Osteocyte (in vitro differentiated cells): ENCODE data around the gene ABHD2. TPM values are rescaled to one million over a fixed set of nuclear protein-coding genes. Genes with fewer than 3 reads are reported as not detected.
"Not testable (repeated sequence)": the region's sequence is repeated elsewhere in the genome, so short reads cannot be mapped to it uniquely, and the experiment has no call there.

Experiments
- DNase-seq: peaks from one replicate; pipeline ENCODE4 v3.0.0; 2021; ENCODE audit warnings: mixed read lengths; ENCODE audit not compliant: unreplicated experiment; ENCODE audit errors: extremely low spot score
- H3K27ac Mint-ChIP-seq: one replicate; pipeline ENCODE4 v1.8.0; 2021; ENCODE audit warnings: mild to moderate bottlenecking, mixed read lengths; ENCODE audit not compliant: unreplicated experiment
- H3K27me3 Mint-ChIP-seq: one replicate; pipeline ENCODE4 v1.8.0; 2021; ENCODE audit warnings: mixed read lengths; ENCODE audit not compliant: unreplicated experiment
- H3K36me3 Mint-ChIP-seq: one replicate; pipeline ENCODE4 v1.8.0; 2021; ENCODE audit warnings: mixed read lengths; ENCODE audit not compliant: unreplicated experiment
- H3K4me1 Mint-ChIP-seq: one replicate; pipeline ENCODE4 v1.8.0; 2021; ENCODE audit warnings: mixed read lengths; ENCODE audit not compliant: unreplicated experiment
- H3K4me3 Mint-ChIP-seq: one replicate; pipeline ENCODE4 v1.8.0; 2021; ENCODE audit warnings: mild to moderate bottlenecking, moderate library complexity, mixed read lengths; ENCODE audit not compliant: unreplicated experiment
- H3K9me3 Mint-ChIP-seq: one replicate; pipeline ENCODE4 v1.8.0; 2021; ENCODE audit warnings: mixed read lengths; ENCODE audit not compliant: unreplicated experiment
- CTCF ChIP-seq: fragments of 200-600 bp; sonication (generic); IDR thresholded peaks from 2 replicates; pipeline ENCODE4 v1.5.0; 2021; ENCODE audit warnings: antibody characterized with exemption, mild to moderate bottlenecking, moderate library complexity
- total RNA-seq: library from RNA; stranded (reverse); gene quantifications from 2 replicates; pipeline ENCODE4 v1.2.1, GENCODE V29; 2021

ABHD2 gene
- total RNA-seq, 1 donor from 2014 or later, result 85.7 TPM

- Mint-ChIP-seq H3K27me3 (no peaks in the 10 kb centered on the region), H3K4me3 (no peak overlapping the region), H3K9me3 (no peaks in the 10 kb centered on the region), H3K4me1 (peaks cover 30% of the 10 kb centered on the region), H3K27ac (no peak overlapping the region), H3K36me3 (peaks cover 34% of the 10 kb centered on the region)
- peak; percentile 66 for TF ChIP-seq CTCF
- DNase-seq, result no peak
Observed at GRCh38 chr15:89129123-89129815, 41.0 kb downstream of the ABHD2 start.

- H3K4me1 Mint-ChIP-seq, result peaks cover 31% of the 10 kb centered on the region
- H3K27me3 Mint-ChIP-seq, result no peaks in the 10 kb centered on the region
- no peak for TF ChIP-seq CTCF
- no peak for DNase-seq
- no peaks in the 10 kb centered on the region for H3K9me3 Mint-ChIP-seq
- no peak overlapping the region for H3K4me3 Mint-ChIP-seq
- H3K27ac Mint-ChIP-seq, result no peak overlapping the region
- H3K36me3 Mint-ChIP-seq, result peaks cover 33% of the 10 kb centered on the region
Observed at GRCh38 chr15:89129816-89130134, 41.5 kb downstream of the ABHD2 start.

DNA sequence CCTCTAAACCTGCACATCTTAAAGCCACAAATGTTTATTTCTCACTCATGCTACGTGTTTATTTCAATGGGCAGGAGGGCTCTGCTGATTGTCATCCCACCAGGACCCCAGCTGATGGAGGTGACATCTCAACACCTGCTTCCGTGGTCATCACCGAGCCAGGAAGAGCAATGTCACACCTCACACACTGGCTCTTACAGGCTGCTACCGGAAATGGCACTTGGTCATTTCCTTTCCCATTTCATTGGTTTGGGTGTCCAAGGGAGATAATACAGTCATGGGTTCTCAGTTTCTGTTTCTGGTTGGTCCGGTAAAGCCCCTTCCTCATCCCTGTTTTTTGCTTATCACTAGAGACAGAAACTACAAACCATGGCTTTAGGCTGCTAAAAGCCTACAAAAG lies 41.9 kb downstream of the ABHD2 start:
- TF ChIP-seq CTCF, result no peak
- DNase-seq, result no peak
- no peaks in the 10 kb centered on the region for H3K9me3 Mint-ChIP-seq

DNA sequence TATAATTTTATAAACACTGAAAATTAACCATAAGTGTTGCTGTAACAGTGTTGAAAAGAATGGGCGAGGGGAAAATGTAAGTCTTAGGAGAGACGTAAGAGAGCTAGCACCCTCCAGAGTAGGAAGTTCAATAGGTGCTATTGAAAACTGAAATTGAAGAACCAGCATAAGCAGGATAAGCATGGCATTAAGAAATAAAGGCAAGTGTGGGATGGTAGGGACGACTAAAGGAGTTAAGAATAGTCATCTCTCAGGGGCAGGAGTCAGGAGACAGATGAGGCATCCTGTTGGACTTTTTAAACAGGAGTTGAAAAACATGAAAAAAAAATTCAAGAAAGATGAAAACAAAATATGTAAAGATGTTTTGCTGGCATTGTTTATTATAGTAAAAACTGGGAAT lies 43.5 kb downstream of the ABHD2 start:
- TF ChIP-seq CTCF, result no peak
- Mint-ChIP-seq H3K4me3 (no peak overlapping the region), H3K27me3 (no peaks in the 10 kb centered on the region), H3K36me3 (peaks cover 29% of the 10 kb centered on the region), H3K27ac (no peak overlapping the region), H3K4me1 (peaks cover 31% of the 10 kb centered on the region), H3K9me3 (no peaks in the 10 kb centered on the region)
- no peak for DNase-seq

More for the DNA sequence above, 41.9 kb downstream of the ABHD2 start:
- H3K27ac Mint-ChIP-seq, result no peak overlapping the region
- H3K4me3 Mint-ChIP-seq, result no peak overlapping the region
- H3K36me3 Mint-ChIP-seq, result peaks cover 33% of the 10 kb centered on the region
- no peaks in the 10 kb centered on the region for H3K27me3 Mint-ChIP-seq
- H3K4me1 Mint-ChIP-seq, result peaks cover 33% of the 10 kb centered on the region

- no peak overlapping the region for H3K4me3 Mint-ChIP-seq
- no peak for TF ChIP-seq CTCF
- peaks cover 42% of the 10 kb centered on the region for H3K4me1 Mint-ChIP-seq
- DNase-seq, result no peak
- H3K27me3 Mint-ChIP-seq, result no peaks in the 10 kb centered on the region
- H3K9me3 Mint-ChIP-seq, result no peaks in the 10 kb centered on the region
- H3K36me3 Mint-ChIP-seq, result peaks cover 29% of the 10 kb centered on the region
- H3K27ac Mint-ChIP-seq, result peak overlapping the region; percentile 37
Observed at GRCh38 chr15:89132611-89133507, 44.6 kb downstream of the ABHD2 start.

DNA sequence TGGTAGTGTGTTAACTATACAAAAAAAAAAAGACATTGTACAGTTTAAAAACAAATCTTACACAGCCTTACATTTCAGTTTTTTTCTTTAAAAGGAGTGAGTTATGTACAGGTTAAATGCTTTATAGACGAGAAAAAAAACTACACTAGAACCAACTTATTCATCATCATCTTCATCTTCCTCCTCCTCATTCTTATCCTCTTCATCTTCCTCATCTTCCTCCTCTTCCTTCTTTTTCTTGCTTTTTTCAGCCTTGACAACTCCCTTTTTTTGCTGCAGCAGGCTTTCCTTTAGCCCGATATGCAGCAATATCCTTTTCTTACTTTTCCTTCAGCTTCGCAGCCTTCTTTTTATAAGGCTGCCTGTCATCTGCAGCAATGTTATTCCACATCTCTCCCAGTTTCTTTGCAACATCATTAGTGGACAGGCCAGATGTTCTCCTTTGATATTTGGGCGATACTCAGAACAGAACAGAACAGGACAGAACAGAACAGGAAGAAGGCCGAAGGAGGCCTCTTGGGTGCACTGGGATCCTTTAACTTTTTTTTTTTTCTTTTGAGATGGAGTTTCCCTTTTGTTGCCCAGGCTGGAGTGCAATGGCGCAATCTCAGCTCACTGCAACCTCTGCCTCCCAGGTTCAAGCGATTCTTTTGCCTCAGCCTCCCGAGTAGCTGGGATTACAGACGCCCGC lies 47.3 kb downstream of the ABHD2 start:
- not testable (repeated sequence) for H3K4me3 Mint-ChIP-seq

More for the DNA sequence above, 47.3 kb downstream of the ABHD2 start:
- Mint-ChIP-seq H3K36me3 (peaks cover 29% of the 10 kb centered on the region), H3K27ac (peak overlapping the region; percentile 73), H3K4me1 (peaks cover 69% of the 10 kb centered on the region)
- not testable (repeated sequence) for H3K9me3 Mint-ChIP-seq, DNase-seq, H3K27me3 Mint-ChIP-seq
